Hypothalamus (tissue), 51 donors: ENCODE measurements around the gene CCBE1.
"Not testable (repeated sequence)": the region's sequence is repeated elsewhere in the genome, so short reads cannot be mapped to it uniquely, and the experiment has no call there.

ENCODE experiments used
- DNase-seq, 51 donors: peaks; one replicate each; lab custom pipeline; 2025; lab: John Stamatoyannopoulos, UW

The CCBE1 gene

GRCh38 chr18:59697236-59697932, at the start of gene CCBE1:
TSS of gene CCBE1 (minus strand) at chr18:59697423.
- DNase-seq = peak in 16 of 51 donors; percentile 0 to 54 (median 8)

GRCh38 chr18:59744271-59744721, 47.1 kb upstream of the CCBE1 start:
- no peak for DNase-seq

- no peak for DNase-seq
These were observed 46.3 kb upstream of the CCBE1 start for GRCh38 chr18:59743566-59743965.

GRCh38 chr18:59742325-59743111, 45.3 kb upstream of the CCBE1 start:
- no peak for DNase-seq

- DNase-seq = no peak
These were observed 42.9 kb upstream of the CCBE1 start for GRCh38 chr18:59740141-59740540.

GRCh38 chr18:59737776-59738300, 40.6 kb upstream of the CCBE1 start:
- no peak for DNase-seq

GRCh38 chr18:59737335-59737734, 40.1 kb upstream of the CCBE1 start:
- DNase-seq = not testable (repeated sequence)

GRCh38 chr18:59736061-59736460, 38.8 kb upstream of the CCBE1 start:
- DNase-seq = no peak

- DNase-seq = no peak
These were observed 38.1 kb upstream of the CCBE1 start for GRCh38 chr18:59735269-59735860.

- no peak for DNase-seq
These were observed 36.2 kb upstream of the CCBE1 start for GRCh38 chr18:59733421-59733820.

GRCh38 chr18:59730896-59731295, 33.7 kb upstream of the CCBE1 start:
- no peak for DNase-seq

- DNase-seq = no peak
These were observed 32.6 kb upstream of the CCBE1 start for GRCh38 chr18:59729781-59730180.

- no peak for DNase-seq
These were observed 31.6 kb upstream of the CCBE1 start for GRCh38 chr18:59728816-59729215.

- DNase-seq = no peak
These were observed 27.9 kb upstream of the CCBE1 start for GRCh38 chr18:59725142-59725541.

GRCh38 chr18:59724103-59724502, 26.9 kb upstream of the CCBE1 start:
- DNase-seq = no peak

- DNase-seq = no peak
These were observed 24.7 kb upstream of the CCBE1 start for GRCh38 chr18:59721931-59722330.

GRCh38 chr18:59721211-59721610, 24.0 kb upstream of the CCBE1 start:
- DNase-seq = no peak

GRCh38 chr18:59719544-59720181, 22.4 kb upstream of the CCBE1 start:
- no peak for DNase-seq

GRCh38 chr18:59718464-59719157, 21.4 kb upstream of the CCBE1 start:
- DNase-seq = no peak

GRCh38 chr18:59718108-59718463, 20.9 kb upstream of the CCBE1 start:
- no peak for DNase-seq
